ENCODE results near the gene ZFTA. TPM values are rescaled to one million over a fixed set of nuclear protein-coding genes. Genes with fewer than 3 reads are reported as not detected.

The ZFTA gene
- total and polyA plus RNA-seq, 9 donors = 20.2 to 64.4 (median 48.3) TPM

DNA sequence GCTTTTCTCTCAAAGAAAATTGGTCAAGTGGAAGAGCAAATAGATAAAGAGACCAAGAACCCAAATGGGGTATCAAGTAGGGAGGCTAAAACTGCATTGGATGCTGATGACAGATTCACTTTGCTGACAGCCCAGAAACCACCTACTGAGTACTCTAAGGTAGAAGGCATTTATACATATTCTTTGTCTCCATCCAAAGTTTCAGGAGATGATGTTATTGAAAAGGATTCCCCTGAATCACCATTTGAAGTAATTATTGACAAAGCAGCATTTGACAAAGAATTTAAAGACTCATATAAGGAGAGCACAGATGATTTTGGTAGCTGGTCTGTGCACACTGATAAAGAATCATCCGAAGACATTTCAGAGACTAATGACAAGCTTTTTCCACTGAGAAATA lies 49.6 kb downstream of the ZFTA start:
- Histone ChIP-seq H3K36me3 (no peaks in the 10 kb centered on the region), H3K27ac (no peak overlapping the region), H3K9me3 (no peaks in the 10 kb centered on the region), H3K4me3 (no peak overlapping the region), H3K27me3 (no peaks in the 10 kb centered on the region), H3K4me1 (ENCODE audit: insufficient read depth) (no peaks in the 10 kb centered on the region)
- 82 to 93% (median 83%) methylated on average over 1 of the region's 1 CpG for WGBS, 3 donors
- intact Hi-C loops (cut with DNase I) = no loop called here
- TF ChIP-seq POLR2A (IDR thresholded peaks at IDR 0.05) (no peak), EP300 (IDR thresholded peaks at IDR 0.05) (no peak)
- TF ChIP-seq, protein P1, sequence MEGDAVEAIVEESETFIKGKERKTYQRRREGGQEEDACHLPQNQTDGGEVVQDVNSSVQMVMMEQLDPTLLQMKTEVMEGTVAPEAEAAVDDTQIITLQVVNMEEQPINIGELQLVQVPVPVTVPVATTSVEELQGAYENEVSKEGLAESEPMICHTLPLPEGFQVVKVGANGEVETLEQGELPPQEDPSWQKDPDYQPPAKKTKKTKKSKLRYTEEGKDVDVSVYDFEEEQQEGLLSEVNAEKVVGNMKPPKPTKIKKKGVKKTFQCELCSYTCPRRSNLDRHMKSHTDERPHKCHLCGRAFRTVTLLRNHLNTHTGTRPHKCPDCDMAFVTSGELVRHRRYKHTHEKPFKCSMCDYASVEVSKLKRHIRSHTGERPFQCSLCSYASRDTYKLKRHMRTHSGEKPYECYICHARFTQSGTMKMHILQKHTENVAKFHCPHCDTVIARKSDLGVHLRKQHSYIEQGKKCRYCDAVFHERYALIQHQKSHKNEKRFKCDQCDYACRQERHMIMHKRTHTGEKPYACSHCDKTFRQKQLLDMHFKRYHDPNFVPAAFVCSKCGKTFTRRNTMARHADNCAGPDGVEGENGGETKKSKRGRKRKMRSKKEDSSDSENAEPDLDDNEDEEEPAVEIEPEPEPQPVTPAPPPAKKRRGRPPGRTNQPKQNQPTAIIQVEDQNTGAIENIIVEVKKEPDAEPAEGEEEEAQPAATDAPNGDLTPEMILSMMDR (IDR thresholded peaks at IDR 0.05) = no peak
- no peak for DNase-seq

Small RNA genes lying within 50 kb of the gene (small RNA-seq; reads per million reads assigned to genes)
- not detected for gene RN7SL596P

Other genes with a start within 250 kb of the ZFTA start
- 10 to 100 TPM; 35.8 to 70.9 (median 61.1) TPM for gene PLAAT4, start 232.0 kb downstream of the ZFTA start, total RNA-seq
- 10 to 100 TPM; 67.0 to 71.6 TPM for gene PLAAT4, start 232.0 kb downstream of the ZFTA start, polyA plus RNA-seq
- gene PLAAT2, start 205.4 kb downstream of the ZFTA start, total RNA-seq = 1 to 10 TPM in 1 of 7 donors, under 1 TPM in 3, not detected in 3; 0.28 to 1.4 (median 0.40) TPM
- gene PLAAT2, start 205.4 kb downstream of the ZFTA start, polyA plus RNA-seq = under 1 TPM in 1 of 2 donors, not detected in 1; 0.12 TPM
- 100 to 1,000 TPM in 5 of 7 donors, 10 to 100 TPM in 2; 52.2 to 147 (median 110) TPM for gene PLAAT3, start 154.3 kb downstream of the ZFTA start, total RNA-seq
- gene PLAAT3, start 154.3 kb downstream of the ZFTA start, polyA plus RNA-seq = 100 to 1,000 TPM in 1 of 2 donors, 10 to 100 TPM in 1; 41.1 to 128 TPM
- 10 to 100 TPM; 44.9 to 81.8 (median 55.7) TPM for gene ATL3, start 97.4 kb downstream of the ZFTA start, total RNA-seq
- 10 to 100 TPM; 16.5 to 27.8 TPM for gene ATL3, start 97.4 kb downstream of the ZFTA start, polyA plus RNA-seq
- gene RTN3, start 87.3 kb downstream of the ZFTA start, total RNA-seq = 10 to 100 TPM; 53.2 to 82.9 (median 64.1) TPM
- 100 to 1,000 TPM in 1 of 2 donors, 10 to 100 TPM in 1; 49.5 to 142 TPM for gene RTN3, start 87.3 kb downstream of the ZFTA start, polyA plus RNA-seq
- 10 to 100 TPM; 10.2 to 22.7 (median 19.5) TPM for gene SPINDOC, start 44.7 kb upstream of the ZFTA start, total RNA-seq
- gene SPINDOC, start 44.7 kb upstream of the ZFTA start, polyA plus RNA-seq = 10 to 100 TPM in 1 of 2 donors, 1 to 10 TPM in 1; 5.4 to 15.8 TPM
- 10 to 100 TPM; 13.5 to 27.8 (median 25.8) TPM for gene MARK2, start 70.3 kb upstream of the ZFTA start, total RNA-seq
- 10 to 100 TPM; 12.3 to 27.0 TPM for gene MARK2, start 70.3 kb upstream of the ZFTA start, polyA plus RNA-seq
- gene RCOR2, start 148.4 kb upstream of the ZFTA start, total RNA-seq = 1 to 10 TPM in 5 of 7 donors, under 1 TPM in 2; 0.12 to 7.9 (median 5.4) TPM
- under 1 TPM; 0.60 to 0.94 TPM for gene RCOR2, start 148.4 kb upstream of the ZFTA start, polyA plus RNA-seq
- gene NAA40, start 170.2 kb upstream of the ZFTA start, total RNA-seq = 10 to 100 TPM in 6 of 7 donors, 1 to 10 TPM in 1; 4.5 to 15.9 (median 13.4) TPM
- 1 to 10 TPM; 7.0 to 7.6 TPM for gene NAA40, start 170.2 kb upstream of the ZFTA start, polyA plus RNA-seq
- 100 to 1,000 TPM; 197 to 339 (median 222) TPM for gene COX8A, start 205.8 kb upstream of the ZFTA start, total RNA-seq
- gene COX8A, start 205.8 kb upstream of the ZFTA start, polyA plus RNA-seq = 100 to 1,000 TPM in 1 of 2 donors, 10 to 100 TPM in 1; 64.8 to 438 TPM
- gene OTUB1, start 217.7 kb upstream of the ZFTA start, total RNA-seq = 10 to 100 TPM; 49.4 to 66.7 (median 50.7) TPM
- 10 to 100 TPM; 34.7 to 55.1 TPM for gene OTUB1, start 217.7 kb upstream of the ZFTA start, polyA plus RNA-seq